HFF-Myc (cell line): ENCODE results near the gene FILIP1L.

ENCODE experiments used
- DNase-seq: peaks from one replicate; pipeline ENCODE4 v3.0.0-alpha.2; 2011; ENCODE audit warnings: low read depth; ENCODE audit errors: extremely low read depth
- H3K4me3 ChIP-seq: replicated peaks from 2 replicates; pipeline ENCODE4 v1.5.1; 2011; ENCODE audit warnings: low read depth, mild to moderate bottlenecking, control low read depth, low read length
- TF ChIP-seq, protein P1 (sequence below): IDR thresholded peaks from 2 replicates; pipeline ENCODE4 v1.5.1; 2012; ENCODE audit warnings: mild to moderate bottlenecking, low read depth, low read length, control low read depth; ENCODE audit errors: missing control alignments

The FILIP1L gene

DNA sequence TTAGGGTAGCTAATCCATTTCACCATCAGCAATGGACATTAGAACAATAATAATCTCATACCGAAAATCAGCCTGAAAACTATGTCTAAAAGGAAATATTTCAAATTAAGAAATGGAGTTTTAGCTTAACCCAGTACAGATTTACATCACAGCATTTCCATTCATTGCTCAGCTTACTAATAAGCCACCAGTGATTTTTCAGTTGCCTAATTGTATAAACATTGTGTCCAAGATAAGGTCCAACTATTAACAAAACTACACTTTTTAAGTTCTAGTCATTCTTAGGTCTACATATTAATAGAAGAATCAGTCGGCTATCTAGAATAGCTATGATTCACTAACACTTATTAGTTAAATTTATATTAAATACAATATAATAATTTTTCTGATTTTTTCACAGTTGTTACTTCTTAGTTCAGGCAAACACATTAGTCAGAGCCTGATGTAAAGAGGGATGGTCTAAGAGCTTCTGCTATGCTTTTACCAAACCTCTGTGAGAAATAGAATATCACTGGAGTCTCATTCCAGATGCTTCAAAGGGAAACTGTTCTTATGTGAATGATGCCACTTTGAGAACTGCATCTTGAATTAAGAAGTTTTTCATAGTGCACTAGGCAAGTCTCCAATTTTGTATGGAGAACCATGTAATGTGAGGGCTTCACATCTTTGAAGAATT, 222.6 kb downstream of the FILIP1L start:
- TF ChIP-seq, protein P1, sequence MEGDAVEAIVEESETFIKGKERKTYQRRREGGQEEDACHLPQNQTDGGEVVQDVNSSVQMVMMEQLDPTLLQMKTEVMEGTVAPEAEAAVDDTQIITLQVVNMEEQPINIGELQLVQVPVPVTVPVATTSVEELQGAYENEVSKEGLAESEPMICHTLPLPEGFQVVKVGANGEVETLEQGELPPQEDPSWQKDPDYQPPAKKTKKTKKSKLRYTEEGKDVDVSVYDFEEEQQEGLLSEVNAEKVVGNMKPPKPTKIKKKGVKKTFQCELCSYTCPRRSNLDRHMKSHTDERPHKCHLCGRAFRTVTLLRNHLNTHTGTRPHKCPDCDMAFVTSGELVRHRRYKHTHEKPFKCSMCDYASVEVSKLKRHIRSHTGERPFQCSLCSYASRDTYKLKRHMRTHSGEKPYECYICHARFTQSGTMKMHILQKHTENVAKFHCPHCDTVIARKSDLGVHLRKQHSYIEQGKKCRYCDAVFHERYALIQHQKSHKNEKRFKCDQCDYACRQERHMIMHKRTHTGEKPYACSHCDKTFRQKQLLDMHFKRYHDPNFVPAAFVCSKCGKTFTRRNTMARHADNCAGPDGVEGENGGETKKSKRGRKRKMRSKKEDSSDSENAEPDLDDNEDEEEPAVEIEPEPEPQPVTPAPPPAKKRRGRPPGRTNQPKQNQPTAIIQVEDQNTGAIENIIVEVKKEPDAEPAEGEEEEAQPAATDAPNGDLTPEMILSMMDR, result no peak
- no peak overlapping the region for H3K4me3 ChIP-seq
- no peak for DNase-seq

DNA sequence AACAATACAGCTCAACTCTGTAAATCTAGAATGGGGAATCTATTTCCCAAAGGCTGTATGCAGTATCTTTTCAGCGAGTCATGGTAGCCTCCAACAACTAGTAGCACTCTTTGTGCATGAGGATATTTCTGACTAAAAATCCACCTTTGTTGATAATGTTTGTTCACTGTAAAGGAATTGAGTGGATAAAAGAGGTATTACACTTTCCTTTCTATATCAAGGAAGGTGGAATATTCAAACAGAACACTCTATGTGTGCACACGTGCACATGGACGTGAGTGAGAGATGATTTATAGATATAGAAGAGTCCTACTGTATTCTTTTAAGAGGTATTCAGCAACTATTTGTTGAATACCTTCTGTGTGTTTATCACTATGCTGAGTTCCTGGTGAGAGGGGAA, 228.4 kb downstream of the FILIP1L start:
- TF ChIP-seq, protein P1, result no peak
- no peak overlapping the region for H3K4me3 ChIP-seq
- no peak for DNase-seq

DNA sequence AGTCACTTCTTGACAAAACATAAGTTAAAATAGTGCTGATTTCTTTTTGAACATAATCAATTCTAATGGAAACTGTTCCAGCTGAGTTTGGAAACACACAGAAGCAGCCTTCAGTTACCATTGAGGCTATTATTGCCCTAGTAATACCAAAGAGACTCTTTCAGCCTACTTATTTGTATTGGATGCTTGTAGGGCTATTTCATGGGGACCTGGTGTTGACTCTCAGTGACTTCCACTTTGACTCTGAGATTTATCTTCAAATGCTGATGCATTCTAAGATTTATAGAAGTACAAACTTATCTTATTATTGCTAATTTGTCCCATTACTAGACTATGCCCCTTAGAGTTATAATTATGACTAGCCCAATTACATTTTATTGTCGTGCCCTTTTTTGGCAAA, 229.2 kb downstream of the FILIP1L start:
- TF ChIP-seq, protein P1, result no peak
- H3K4me3 ChIP-seq, result no peak overlapping the region
- no peak for DNase-seq

DNA sequence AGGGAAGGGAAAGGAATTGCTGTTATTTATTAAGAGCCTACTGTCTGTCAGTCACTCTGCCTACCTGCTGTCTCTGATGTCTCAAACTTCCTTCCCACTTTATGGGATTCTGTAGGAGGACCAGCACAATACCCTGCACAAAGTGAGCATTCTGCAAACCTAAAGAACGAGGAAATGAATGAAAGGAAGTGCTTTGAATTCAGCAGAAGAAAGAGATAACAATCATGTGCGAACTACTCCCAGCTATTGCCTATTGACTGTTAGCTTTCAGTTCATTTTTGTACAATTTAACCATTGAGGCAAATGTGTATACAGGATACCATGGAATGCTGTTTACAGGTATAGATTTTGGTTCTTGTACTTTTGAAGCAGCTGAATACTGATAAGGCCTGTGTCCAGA, 229.8 kb downstream of the FILIP1L start:
- no peak for DNase-seq
- no peak overlapping the region for H3K4me3 ChIP-seq
- TF ChIP-seq, protein P1, result no peak

DNA sequence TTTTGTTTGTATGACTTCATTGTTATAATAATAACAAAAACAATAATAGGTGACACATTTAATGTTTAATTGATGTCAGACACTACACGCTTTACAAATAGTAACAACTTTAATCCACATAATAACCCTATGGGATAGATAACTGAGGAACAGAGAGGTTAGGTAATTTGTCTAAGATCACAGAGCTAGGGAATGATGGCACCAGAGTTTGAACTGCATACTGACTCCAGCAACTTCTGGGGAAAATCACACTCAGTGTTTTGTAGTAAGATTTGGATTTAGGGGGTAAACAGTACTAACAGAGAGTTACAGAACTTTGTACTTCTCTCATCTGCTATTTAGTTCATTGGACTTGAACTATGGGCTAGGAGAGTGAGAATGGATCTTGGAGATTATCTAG, 230.6 kb downstream of the FILIP1L start:
- TF ChIP-seq, protein P1, result no peak
- no peak overlapping the region for H3K4me3 ChIP-seq
- no peak for DNase-seq

DNA sequence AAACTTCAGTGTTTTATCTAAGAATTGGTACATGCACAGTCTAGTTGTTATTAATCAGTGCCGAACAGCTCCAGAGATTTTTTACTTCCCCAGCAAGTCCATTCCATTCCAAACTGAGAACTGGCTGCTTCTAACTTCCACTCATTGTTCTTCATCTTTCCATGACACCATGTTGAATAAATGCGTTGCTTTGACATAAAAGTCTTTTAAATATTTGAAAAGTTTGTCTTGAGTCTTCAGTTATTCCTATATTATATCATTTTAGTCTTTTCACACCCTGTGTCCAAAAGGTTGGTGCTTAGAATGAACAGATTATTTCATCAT, 231.2 kb downstream of the FILIP1L start:
- DNase-seq, result no peak
- TF ChIP-seq, protein P1, result no peak

More for the DNA sequence above, 231.2 kb downstream of the FILIP1L start:
- no peak overlapping the region for H3K4me3 ChIP-seq
